HFF-Myc (cell line): Measurements from ENCODE around the gene CORO1A.

Source experiments
- DNase-seq: peaks from one replicate; pipeline ENCODE4 v3.0.0-alpha.2; 2011; ENCODE audit warnings: low read depth; ENCODE audit errors: extremely low read depth
- H3K4me3 ChIP-seq: replicated peaks from 2 replicates; pipeline ENCODE4 v1.5.1; 2011; ENCODE audit warnings: low read depth, mild to moderate bottlenecking, control low read depth, low read length
- CTCF ChIP-seq: IDR thresholded peaks from 2 replicates; pipeline ENCODE4 v1.5.1; 2012; ENCODE audit warnings: mild to moderate bottlenecking, low read depth, low read length, control low read depth; ENCODE audit errors: missing control alignments

Gene CORO1A

DNA sequence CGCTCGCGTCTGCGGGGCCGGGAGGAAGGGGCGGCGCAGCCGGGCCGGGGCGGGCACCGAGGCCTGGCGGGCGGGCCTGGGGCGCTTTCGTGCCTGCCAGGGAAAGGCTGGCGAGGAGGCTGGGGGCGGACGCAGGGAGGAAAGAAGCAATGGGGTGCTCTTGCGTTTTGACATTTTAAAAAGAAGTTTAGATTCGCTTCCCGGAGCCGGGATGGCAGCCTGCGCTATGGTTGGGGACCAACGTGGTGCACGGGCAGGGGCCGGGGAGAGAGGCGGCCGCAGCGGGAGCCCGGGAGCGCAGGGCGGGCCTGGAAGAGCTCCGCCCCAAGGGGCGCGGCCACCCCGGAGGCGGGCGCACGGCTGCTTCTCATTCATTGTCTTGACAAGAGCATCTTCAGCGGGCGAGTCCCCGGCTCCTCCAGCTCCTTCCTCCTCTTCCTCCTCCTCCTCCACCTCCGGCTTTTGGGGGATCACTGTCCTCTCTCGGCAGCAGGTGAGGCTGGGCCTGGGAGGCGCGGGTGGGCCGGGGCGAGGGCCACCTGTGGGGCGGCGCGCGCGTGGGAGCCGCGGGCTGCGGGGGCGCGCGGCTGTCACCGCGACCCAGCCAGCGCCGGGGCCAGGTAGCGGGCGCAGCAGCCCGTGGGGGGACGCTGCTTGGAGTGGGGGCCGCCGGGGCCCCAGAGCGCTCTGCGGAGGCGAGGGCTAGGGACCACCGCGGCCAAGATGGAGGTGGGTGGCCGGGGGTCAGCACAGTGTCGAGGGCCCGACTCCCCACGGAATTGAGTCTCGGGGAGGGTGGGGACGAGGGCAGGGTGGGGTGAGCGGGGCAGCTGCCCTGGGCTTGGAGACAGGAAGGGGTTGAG, at the start of gene CORO1A:
TSS of gene CORO1A (plus strand) at position 370 of the 863 bp plus-strand sequence. CDS start 1,608 bp downstream, outside the sequence.
- TF ChIP-seq CTCF: no peak
- peak within 1 kb of the TSS; percentile 41 for H3K4me3 ChIP-seq
- DNase-seq: no peak

GRCh38 chr16:30136971-30137605, 46.3 kb upstream of the CORO1A start:
- DNase-seq: no peak
- H3K4me3 ChIP-seq: no peak overlapping the region
- no peak for TF ChIP-seq CTCF

DNA sequence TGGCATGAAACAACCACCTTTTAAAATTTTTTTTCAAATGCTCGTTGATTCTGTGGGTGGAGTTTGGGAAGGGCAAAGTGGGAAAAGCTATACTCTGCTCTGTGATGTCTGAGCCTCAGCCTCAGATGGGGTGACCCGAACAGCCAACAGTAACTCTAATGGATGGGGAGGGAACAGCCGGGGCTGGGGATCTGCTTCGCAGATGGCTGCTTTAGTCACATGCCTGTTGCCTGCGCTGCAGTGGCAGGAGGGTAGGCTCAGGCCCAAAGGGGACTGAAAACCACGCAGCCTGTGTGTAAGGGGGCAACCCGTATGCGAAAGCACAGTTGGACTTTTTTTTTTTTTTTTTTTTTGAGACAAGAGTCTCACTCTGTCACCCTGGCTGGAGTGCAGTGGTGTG, 45.5 kb upstream of the CORO1A start:
- no peak for TF ChIP-seq CTCF
- no peak for DNase-seq
- no peak overlapping the region for H3K4me3 ChIP-seq

- no peak for DNase-seq
- H3K4me3 ChIP-seq: no peak overlapping the region
- TF ChIP-seq CTCF: no peak
These were observed 43.6 kb upstream of the CORO1A start for GRCh38 chr16:30139583-30140481.

DNA sequence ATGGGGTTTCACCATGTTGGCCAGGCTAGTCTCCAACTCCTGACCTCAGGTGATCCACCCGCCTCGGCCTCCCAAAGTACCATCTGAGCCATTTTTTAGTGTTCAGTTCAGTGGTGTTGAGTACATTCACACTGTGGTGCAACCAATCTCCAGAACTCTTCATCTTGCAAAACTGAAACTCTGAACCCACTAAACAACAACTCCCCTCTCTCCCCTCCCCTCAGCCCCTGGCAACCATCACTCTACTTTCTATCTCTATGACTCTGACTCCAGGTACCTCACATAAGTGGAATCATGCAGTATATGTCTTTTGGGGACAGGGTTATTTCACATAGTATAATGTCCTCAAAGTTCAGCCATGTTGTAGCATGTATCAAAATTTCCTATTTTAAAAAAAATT, 41.7 kb upstream of the CORO1A start:
- DNase-seq: no peak
- TF ChIP-seq CTCF: no peak
- no peak overlapping the region for H3K4me3 ChIP-seq

- H3K4me3 ChIP-seq: no peak overlapping the region
- DNase-seq: no peak
- no peak for TF ChIP-seq CTCF
These were observed 40.6 kb upstream of the CORO1A start for GRCh38 chr16:30142672-30143346.
